HG03469 (cell line): Measurements from ENCODE around the gene GFM2.
"Not testable (repeated sequence)": the region's sequence is repeated elsewhere in the genome, so short reads cannot be mapped to it uniquely, and the experiment has no call there.

Source experiments
- ATAC-seq: cut with Tn5 transposase; IDR thresholded peaks from one replicate; pipeline ENCODE4 v1.9.1; 2021; ENCODE audit warnings: mild to moderate bottlenecking, moderate library complexity, moderate number of reproducible peaks; ENCODE audit not compliant: unreplicated experiment

The GFM2 gene

DNA sequence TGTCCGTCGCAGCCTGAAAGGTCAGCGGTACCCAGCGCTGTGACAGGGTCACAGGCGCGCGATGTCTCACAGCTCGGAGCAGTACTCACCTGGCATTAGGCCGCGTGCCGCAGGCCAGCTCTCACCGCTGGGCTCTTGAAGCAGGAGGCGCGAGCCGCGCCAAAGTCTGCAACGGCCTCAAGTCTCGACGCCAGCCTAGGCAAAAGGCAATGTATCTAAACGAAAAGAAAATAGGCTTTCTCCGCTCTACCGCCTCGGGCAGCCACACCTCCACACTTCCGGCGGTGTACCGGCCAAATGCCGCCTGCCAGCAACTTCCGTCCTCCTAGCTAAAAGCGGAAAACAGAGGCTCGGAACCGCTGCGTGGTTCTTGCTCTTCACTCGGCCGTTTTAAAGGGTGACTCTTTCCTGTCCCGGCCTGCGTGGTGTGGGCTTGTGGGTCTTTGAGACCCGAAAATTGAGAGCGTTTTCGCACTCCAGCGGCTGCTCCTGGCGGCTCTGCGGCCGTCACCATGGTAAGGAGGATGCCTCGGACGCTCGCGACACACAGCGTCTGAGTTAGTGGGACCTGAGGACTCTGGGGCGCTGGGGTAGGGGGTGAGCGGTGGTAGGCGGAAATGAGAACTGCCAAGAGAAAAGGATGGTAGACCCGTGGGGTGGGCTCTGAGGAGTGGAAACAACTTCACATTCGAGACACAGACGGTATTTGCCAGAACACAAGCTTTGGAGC lies at the start of gene GFM2, which contains the start of gene NSA2:
GFM2 (minus strand) TSS at position 269 of the 730 bp plus-strand sequence. CDS start 3,375 bp downstream, outside the sequence.
NSA2 (plus strand) TSS at position 401 of the 730 bp plus-strand sequence; CDS start at position 513, 112 bp downstream.
- ATAC-seq, result peak; percentile 81

GRCh38 chr5:74810915-74811314 lies 44.0 kb upstream of the GFM2 start:
- no peak for ATAC-seq

DNA sequence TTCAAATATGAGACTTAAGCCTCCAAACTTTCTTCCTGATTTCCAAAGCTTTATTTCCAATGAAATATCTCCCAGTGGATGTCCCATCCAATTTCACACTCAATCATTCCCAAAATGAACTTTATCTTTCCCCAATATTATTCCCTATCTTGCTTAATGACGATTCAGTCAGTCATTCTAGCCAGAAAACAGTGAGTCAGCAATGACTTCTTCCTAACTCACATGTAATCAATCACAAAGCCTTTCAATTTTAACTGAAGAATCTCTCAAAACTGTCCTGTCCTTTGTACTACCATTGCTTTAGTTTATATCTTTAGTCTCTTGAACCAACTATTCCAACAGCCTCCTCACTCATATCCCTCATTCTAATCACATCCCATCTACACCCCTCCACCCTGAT lies 35.0 kb upstream of the GFM2 start:
- no peak for ATAC-seq

DNA sequence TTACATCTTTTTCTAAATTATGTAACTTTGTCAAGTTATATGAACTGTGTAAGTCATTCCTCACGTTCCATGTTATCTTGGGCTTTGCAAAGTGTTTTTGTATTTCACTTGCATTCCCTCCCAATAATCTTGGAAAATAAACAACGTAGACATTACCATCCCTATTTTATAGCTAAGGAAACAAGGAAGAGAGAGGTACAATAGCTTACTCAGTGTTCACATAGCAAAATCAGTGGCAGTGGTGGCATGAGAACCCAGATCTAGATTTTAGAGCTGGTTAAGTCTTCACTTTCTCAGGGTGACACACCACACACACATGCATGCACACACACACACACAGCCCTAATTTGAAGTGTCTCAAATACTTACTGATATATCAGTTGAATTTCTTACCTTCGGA lies 34.3 kb upstream of the GFM2 start:
- no peak for ATAC-seq

DNA sequence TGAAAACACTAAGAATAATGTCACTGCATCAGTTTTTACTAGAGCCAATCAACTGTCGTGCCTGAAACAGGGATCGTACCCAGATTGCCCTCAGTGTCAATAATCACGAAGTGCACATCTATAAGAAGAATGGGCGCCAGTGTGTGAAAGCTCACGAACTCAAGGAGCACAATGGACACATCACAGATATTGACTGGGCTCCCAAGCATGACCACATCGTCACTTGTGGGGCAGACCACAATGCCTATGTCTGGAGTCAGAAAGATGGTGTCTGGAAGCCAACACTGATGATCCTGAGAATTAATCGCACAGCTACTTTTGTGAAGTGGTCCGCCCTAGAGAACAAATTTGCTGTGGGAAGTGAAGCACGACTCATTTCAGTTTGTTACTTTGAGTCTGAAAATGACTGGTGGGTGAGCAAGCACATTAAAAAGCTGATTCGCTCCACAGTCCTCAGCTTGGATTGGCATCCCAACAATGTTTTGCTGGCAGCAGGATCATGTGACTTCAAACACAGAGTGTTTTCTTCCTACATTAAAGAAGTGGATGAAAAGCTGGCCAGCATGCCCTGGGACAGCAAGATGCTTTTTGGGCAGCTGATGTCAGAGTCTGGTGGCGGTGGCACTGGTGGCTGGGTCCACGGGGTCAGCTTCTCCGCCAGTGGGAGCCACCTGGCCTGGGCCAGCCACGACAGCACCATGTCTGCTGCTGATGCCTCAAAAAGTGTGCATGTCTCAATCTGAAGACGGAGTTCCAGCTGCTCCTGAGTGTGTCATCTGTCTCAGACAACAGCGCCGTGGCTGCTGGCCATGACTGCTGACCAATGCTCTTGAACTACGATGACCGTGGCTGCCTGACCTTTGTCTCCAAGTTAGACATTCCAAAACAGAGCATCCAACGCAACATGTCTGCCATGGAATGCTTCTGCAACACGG lies 32.3 kb upstream of the GFM2 start:
- ATAC-seq, result no peak

- ATAC-seq, result not testable (repeated sequence)
Measured at GRCh38 chr5:74791669-74792068, 24.8 kb upstream of the GFM2 start.

- no peak for ATAC-seq
Measured at GRCh38 chr5:74787424-74787823, 20.5 kb upstream of the GFM2 start.

GRCh38 chr5:74786851-74787250 lies 19.9 kb upstream of the GFM2 start:
- ATAC-seq, result no peak

- ATAC-seq, result no peak
Measured at GRCh38 chr5:74778609-74779008, 11.7 kb upstream of the GFM2 start.

DNA sequence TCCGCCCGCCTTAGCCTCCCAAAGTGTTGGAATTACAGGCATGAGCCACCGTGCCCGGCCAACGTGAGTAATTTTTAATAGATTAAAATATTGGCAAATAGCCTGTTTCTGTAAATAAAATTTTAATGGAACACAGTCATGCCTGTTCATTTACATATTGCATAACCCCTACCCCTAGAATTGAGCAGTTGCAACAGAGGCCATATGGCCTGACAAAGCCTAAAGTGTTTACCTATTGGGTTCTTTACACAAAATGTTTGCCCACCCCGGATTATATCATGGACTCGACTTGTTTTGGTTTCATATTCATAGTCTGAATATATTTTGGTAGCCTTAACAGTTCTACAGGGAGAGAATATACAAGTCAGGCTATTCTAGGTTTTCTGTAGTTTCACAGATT lies 5.4 kb upstream of the GFM2 start:
- ATAC-seq, result no peak

GRCh38 chr5:74767579-74767913 lies 629 bp upstream of the GFM2 start:
- no peak for ATAC-seq

DNA sequence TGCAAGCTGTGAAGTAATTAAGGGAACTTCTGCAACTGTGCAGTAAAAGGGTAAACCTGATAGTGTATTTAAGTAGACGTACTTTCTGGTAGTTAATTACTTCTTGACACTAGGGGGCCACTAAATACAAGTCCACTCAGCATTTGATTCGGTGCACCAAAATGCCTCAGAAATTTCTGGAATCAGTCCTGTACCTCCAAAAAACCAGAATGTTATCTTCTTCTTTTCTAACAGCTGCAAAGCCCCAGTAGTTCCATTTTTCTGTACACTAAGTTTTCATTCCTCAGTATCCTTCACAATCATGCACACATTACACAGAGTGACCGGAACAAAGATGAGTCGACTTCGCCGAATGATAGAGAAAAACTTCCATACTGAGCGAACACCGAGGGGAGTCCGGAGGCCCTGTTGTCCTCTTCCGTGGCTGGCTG lies 484 bp downstream of the GFM2 start:
- peak; percentile 22 for ATAC-seq

DNA sequence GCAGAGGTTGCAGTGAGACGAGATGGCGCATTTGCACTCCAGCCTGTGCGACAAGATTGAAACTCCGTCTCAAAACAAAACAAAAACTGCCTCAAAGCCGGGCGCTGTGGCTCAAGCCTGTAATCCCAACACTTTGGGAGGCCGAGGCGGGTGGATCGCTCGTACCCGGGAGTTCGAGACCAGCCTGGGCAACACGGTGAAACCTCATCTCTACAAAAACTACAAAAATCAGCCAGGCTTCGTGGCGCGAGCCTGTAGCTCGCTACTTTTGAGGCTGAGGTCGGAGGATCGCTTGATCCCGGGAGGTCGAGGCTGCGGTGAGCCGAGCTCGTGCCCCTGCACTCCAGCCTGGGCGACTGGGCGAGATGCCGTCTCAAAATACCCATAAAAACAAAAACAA lies 988 bp downstream of the GFM2 start:
- ATAC-seq, result no peak

DNA sequence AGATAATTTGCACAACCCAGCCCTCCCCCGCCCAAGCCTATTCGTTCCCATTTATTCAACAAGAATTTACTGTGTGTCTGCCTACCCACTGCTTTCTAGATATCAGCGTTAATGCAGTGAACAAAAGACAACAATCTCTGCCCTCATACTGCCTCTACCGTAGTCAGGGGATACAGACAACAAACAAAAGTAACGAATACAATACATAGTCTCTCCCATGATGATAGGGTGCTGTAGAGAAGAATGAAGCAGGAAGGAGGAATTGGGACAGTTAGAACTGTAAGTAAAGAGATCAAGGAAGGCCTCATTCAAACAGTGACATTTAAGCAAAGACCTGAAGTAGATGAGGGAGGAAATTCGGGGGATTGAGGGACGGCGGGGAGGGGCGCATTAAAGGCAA lies 1.7 kb downstream of the GFM2 start:
- ATAC-seq, result no peak

GRCh38 chr5:74763504-74763903 lies 3.4 kb downstream of the GFM2 start:
- no peak for ATAC-seq

DNA sequence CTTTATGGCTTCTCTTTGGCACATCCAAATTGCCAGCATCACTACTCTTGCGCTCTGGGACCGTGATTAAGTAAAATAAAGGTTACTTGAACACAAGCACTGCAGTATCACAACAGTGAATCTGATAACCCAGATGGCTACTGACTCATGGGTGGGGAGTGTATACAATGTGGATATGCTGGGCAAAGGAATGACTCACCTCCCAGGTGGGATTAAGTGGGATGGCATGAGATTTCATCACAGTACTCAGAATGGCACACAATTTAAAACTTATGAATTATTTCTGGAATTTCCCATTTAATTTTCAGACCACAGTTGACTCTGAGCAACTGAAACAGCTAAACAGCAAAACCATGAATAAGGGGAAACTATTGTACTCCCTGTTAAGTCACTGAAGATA lies 4.3 kb downstream of the GFM2 start:
- ATAC-seq, result no peak

GRCh38 chr5:74761241-74761640 lies 5.7 kb downstream of the GFM2 start:
- ATAC-seq, result no peak

DNA sequence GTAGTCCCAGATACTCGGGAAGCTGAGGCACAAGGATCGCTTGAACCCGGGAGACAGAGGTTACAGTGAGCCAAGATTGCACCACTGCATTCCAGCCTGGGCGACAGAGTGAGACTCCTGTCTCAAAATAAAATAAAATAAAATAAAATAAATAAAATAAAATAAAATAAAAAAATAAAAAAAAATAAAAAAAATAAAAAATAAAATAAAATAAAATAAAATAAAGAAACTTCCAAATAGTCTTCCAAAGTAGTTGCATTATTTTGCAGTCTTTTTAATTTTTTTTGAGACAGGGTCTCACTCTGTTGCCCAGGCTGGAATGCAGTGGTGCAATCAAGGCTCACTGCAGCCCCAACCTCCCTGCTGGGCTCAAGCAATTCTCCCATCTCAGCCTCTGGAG lies 18.2 kb downstream of the GFM2 start:
- ATAC-seq, result not testable (repeated sequence)

GRCh38 chr5:74738406-74738805 lies 28.5 kb downstream of the GFM2 start:
- ATAC-seq, result no peak

GRCh38 chr5:74736759-74737158 lies 30.2 kb downstream of the GFM2 start:
- ATAC-seq, result no peak

DNA sequence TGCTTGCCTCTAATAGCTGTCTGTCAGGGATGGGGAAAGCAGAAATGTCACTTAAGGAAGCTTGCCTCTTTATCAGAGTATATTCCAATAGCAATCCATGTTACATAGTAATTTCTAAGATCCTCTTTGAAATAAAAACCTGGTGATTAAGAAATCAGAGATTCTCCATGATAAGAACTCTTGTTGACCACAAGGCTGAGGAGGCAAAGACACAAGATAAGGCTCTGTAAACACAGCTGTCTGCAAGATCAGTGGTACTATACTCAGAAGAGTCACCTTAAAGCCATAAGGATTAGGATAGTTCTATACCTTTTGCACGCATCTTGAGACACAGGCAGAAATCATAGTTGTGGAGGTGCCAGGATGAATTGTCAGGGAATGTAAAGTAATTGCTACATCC lies 41.6 kb downstream of the GFM2 start:
- ATAC-seq, result no peak

- ATAC-seq, result no peak
Measured at GRCh38 chr5:74722271-74722670, 44.6 kb downstream of the GFM2 start.
